Endodermal cell (in vitro differentiated cells): Measurements from ENCODE around the gene AMDHD2. TPM values are rescaled to one million over a fixed set of nuclear protein-coding genes. Genes with fewer than 3 reads are reported as not detected.
"Not testable (repeated sequence)": the region's sequence is repeated elsewhere in the genome, so short reads cannot be mapped to it uniquely, and the experiment has no call there.

Experiments
- DNase-seq: peaks from one replicate; pipeline ENCODE4 v3.0.0-alpha.2; 2017
- H3K27ac ChIP-seq: 2 replicates; pipeline ENCODE4 v1.5.1; 2013; ENCODE audit warnings: mild to moderate bottlenecking, low read depth, low read length, moderate library complexity
- H3K27me3 ChIP-seq: 2 replicates; pipeline ENCODE4 v1.6.1; 2013; ENCODE audit warnings: mild to moderate bottlenecking, low read length, moderate library complexity; ENCODE audit not compliant: insufficient read depth, control insufficient read depth, poor library complexity, severe bottlenecking
- H3K36me3 ChIP-seq: 2 replicates; pipeline ENCODE4 v1.7.0; 2013; ENCODE audit warnings: mild to moderate bottlenecking, low read length, moderate library complexity; ENCODE audit not compliant: control insufficient read depth, insufficient read depth
- H3K4me1 ChIP-seq: one replicate; pipeline ENCODE4 v1.7.0; 2013; ENCODE audit warnings: low read length; ENCODE audit not compliant: control insufficient read depth, insufficient read depth
- H3K4me3 ChIP-seq: 2 replicates; pipeline ENCODE4 v1.5.1; 2013; ENCODE audit warnings: mild to moderate bottlenecking, low read length, moderate library complexity
- H3K9ac ChIP-seq: 2 replicates; pipeline ENCODE4 v1.6.1; 2013; ENCODE audit warnings: mild to moderate bottlenecking, low read length, moderate library complexity; ENCODE audit not compliant: poor library complexity, severe bottlenecking; ENCODE audit errors: extremely low read depth
- H3K9me3 ChIP-seq: 2 replicates; pipeline ENCODE4 v1.6.1; 2013; ENCODE audit warnings: mild to moderate bottlenecking, low read length, moderate library complexity; ENCODE audit not compliant: control insufficient read depth
- H3K27ac Mint-ChIP-seq: 2 replicates; pipeline ENCODE4 v1.8.0; 2020; ENCODE audit warnings: mixed read lengths
- H3K27me3 Mint-ChIP-seq: 2 replicates; pipeline ENCODE4 v1.8.0; 2021; ENCODE audit warnings: mild to moderate bottlenecking, mixed read lengths; ENCODE audit not compliant: insufficient read depth
- H3K36me3 Mint-ChIP-seq: 2 replicates; pipeline ENCODE4 v1.8.0; 2020; ENCODE audit warnings: low read depth, mixed read lengths
- H3K4me1 Mint-ChIP-seq: 2 replicates; pipeline ENCODE4 v1.8.0; 2020; ENCODE audit warnings: mixed read lengths
- H3K4me3 Mint-ChIP-seq: 2 replicates; pipeline ENCODE4 v1.8.0; 2020; ENCODE audit warnings: mild to moderate bottlenecking, moderate library complexity, mixed read lengths
- H3K9me3 Mint-ChIP-seq: 2 replicates; pipeline ENCODE4 v1.8.0; 2020; ENCODE audit warnings: mild to moderate bottlenecking, mixed read lengths
- WGBS, 2 experiments: methylation state at CpG; one replicate each; pipeline versions ENCODE4 v1.1.5 to v1.1.7; 2013; ENCODE audit warnings: missing lambda C conversion rate in 2 of 2, mixed read lengths in 1 of 2; ENCODE audit not compliant: insufficient coverage in 1 of 2, insufficient read length in 1 of 2; 5-methylcytosine and 5-hydroxymethylcytosine counted together
- total RNA-seq, 2 donors: library from RNA; stranded (reverse); fragmentation: NEBNext Ultra II Directional in 1 of 2; extraction: Animal tissue kit (Norgen Biotek cat#: 25700) in 1 of 2; gene quantifications; 2 replicates in 1 of 2; 3 replicates in 1 of 2; pipeline ENCODE4 v1.2.1, GENCODE V29; 2021
- TF ChIP-seq, protein P1 (sequence below): fragments of 200-600 bp; sonication (generic); conservative IDR thresholded peaks from 2 replicates; pipeline ENCODE4 v1.5.0; 2021; ENCODE audit warnings: antibody characterized with exemption, mild to moderate bottlenecking

Gene AMDHD2
- total RNA-seq, 2 donors from 2014 or later: 74.6 to 82.2 TPM

DNA sequence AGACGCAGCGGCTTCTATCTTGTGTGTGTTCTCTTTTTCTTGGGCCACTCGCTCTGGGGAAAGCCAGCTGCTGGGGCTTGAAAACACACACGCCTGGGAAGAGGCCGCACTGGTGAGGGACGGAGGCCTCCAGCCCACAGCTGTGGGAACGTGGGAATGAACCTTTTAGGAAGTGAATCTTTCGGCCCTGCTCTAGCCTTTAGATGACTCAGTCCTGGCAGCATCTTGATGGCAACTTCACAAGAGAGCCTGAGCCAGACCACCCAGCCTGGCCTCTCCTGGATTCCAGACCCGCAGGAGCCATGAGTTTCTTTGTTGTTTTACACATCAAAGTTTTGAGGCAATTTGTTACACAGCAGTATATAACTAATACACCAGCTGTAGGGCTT lies 15.4 kb downstream of the AMDHD2 start:
- H3K9me3 ChIP-seq: no peaks in the 10 kb centered on the region
- TF ChIP-seq, protein P1, sequence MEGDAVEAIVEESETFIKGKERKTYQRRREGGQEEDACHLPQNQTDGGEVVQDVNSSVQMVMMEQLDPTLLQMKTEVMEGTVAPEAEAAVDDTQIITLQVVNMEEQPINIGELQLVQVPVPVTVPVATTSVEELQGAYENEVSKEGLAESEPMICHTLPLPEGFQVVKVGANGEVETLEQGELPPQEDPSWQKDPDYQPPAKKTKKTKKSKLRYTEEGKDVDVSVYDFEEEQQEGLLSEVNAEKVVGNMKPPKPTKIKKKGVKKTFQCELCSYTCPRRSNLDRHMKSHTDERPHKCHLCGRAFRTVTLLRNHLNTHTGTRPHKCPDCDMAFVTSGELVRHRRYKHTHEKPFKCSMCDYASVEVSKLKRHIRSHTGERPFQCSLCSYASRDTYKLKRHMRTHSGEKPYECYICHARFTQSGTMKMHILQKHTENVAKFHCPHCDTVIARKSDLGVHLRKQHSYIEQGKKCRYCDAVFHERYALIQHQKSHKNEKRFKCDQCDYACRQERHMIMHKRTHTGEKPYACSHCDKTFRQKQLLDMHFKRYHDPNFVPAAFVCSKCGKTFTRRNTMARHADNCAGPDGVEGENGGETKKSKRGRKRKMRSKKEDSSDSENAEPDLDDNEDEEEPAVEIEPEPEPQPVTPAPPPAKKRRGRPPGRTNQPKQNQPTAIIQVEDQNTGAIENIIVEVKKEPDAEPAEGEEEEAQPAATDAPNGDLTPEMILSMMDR: no peak
- H3K4me1 ChIP-seq: no peaks in the 10 kb centered on the region
- no peak overlapping the region for H3K27ac Mint-ChIP-seq
- no peak overlapping the region for H3K4me3 Mint-ChIP-seq
- WGBS, 2 experiments: 85 to 88% methylated on average over 7 to 9 of the region's 9 CpGs
- no peak overlapping the region for H3K27ac ChIP-seq
- peaks cover 4% of the 10 kb centered on the region for H3K4me1 Mint-ChIP-seq
- peak; percentile 45 for DNase-seq
- H3K36me3 ChIP-seq: peaks cover 5% of the 10 kb centered on the region
- no peaks in the 10 kb centered on the region for H3K9me3 Mint-ChIP-seq
- H3K4me3 ChIP-seq: no peak overlapping the region
- peaks cover 4% of the 10 kb centered on the region for H3K36me3 Mint-ChIP-seq
- H3K27me3 Mint-ChIP-seq: peaks cover 11% of the 10 kb centered on the region
- H3K9ac ChIP-seq: no peak overlapping the region
- H3K27me3 ChIP-seq: no peaks in the 10 kb centered on the region

DNA sequence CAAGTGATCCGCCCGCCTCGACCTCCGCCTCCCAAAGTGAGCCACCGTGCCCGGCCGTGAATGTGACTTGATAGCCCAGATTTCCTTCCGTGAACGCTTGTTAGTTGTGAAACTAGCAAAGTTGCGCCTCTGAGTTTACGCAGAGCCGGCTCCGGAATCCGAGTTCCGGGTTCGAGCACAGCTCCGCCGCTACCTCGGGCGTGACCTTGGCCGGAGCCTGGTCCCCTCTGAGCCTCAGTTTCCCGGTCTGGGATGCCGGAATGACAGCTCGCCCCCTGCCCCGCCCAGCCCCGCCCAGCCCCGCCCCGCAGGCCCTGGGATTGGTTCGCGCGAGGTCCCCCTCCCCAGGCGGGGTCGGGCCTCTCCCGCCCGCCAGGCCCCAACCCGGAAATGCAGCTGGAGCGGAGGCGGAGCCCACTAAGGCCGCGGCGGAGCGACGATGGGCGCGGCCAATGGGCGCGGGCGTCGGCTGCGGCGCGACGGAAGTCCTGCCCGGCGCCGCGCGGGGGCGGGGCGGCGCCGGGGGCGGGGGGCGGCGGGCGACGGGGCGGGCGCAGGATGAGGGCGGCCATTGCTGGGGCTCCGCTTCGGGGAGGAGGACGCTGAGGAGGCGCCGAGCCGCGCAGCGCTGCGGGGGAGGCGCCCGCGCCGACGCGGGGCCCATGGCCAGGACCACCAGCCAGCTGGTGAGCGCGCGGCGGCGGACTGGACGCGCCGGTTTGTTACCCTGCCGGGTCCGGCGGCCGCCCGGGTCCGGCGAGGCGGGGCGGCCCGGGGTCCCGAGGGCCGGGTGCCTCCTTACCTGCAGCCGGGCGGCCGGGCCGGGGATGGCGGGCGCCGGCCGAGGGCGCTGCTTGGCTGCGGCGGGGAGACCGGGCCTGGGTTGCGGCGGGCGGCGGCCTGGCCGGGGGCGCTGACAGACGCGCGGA lies 17.5 kb downstream of the AMDHD2 start, which contains the start of gene PDPK1:
Gene PDPK1 (plus strand): TSS at position 571 of the 929 bp plus-strand sequence. CDS start 92 bp downstream, at position 663.
- TF ChIP-seq, protein P1: no peak
- peak; percentile 97 for DNase-seq
- Mint-ChIP-seq H3K27me3 (peaks cover 10% of the 10 kb centered on the region), H3K27ac (peak within 1 kb of the TSS; percentile 76), H3K9me3 (no peaks in the 10 kb centered on the region), H3K36me3 (peaks cover 4% of the 10 kb centered on the region), H3K4me1 (peaks cover 4% of the 10 kb centered on the region), H3K4me3 (peak within 1 kb of the TSS; percentile 60)
- 1 to 3% methylated on average over 35 to 121 of the region's 126 CpGs for WGBS, 2 experiments
- peak within 1 kb of the TSS; percentile 82 for H3K4me3 ChIP-seq
- H3K36me3 ChIP-seq: peaks cover 8% of the 10 kb centered on the region
- no peaks in the 10 kb centered on the region for H3K27me3 ChIP-seq
- no peaks in the 10 kb centered on the region for H3K4me1 ChIP-seq
- H3K9me3 ChIP-seq: no peaks in the 10 kb centered on the region
- no peak within 1 kb of the TSS for H3K27ac ChIP-seq
- peak within 1 kb of the TSS; percentile 25 for H3K9ac ChIP-seq

DNA sequence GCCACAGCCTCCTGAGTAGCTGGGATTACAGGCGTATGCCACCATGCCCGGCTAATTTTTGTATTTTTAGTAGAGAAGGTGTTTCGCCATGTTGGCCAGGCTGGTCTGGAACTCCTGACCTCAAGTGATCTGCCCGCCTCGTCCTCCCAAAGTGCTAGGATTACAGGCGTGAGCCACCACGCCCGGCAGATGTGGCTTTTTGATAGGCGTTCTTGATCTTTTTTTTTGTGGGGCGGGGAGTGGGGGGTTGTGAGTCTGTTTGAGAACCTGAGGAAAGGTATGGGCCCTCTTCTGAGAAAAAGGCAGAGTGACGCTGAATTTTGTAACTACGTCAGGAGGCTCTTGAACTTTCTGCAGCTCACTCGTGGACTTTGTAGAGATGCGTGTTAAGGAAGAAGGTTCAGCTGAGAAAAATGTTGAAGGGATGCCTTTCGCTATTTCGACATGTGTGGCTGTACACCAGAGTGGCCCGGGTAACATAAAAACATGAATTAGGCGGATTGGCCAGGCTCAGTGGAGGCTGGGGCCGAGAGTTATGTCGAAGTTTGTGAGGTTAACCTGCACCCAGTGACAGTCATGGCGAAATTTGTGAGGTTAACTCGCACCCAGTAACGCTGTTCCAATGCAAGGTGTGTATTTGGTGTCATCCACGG lies 19.1 kb downstream of the AMDHD2 start:
- peak overlapping the region; percentile 55 for H3K4me3 Mint-ChIP-seq
- peak; percentile 28 for DNase-seq
- H3K36me3 Mint-ChIP-seq, H3K9me3 ChIP-seq, H3K9ac ChIP-seq, H3K4me1 Mint-ChIP-seq, H3K27ac Mint-ChIP-seq, H3K4me1 ChIP-seq, H3K27ac ChIP-seq, H3K27me3 ChIP-seq, H3K36me3 ChIP-seq, H3K27me3 Mint-ChIP-seq, H3K9me3 Mint-ChIP-seq: not testable (repeated sequence)
- H3K4me3 ChIP-seq: peak overlapping the region; percentile 82
- 92 to 94% methylated on average over 19 to 24 of the region's 24 CpGs for WGBS, 2 experiments
